ENCODE results near the gene ADARB2.

ADARB2 gene

DNA sequence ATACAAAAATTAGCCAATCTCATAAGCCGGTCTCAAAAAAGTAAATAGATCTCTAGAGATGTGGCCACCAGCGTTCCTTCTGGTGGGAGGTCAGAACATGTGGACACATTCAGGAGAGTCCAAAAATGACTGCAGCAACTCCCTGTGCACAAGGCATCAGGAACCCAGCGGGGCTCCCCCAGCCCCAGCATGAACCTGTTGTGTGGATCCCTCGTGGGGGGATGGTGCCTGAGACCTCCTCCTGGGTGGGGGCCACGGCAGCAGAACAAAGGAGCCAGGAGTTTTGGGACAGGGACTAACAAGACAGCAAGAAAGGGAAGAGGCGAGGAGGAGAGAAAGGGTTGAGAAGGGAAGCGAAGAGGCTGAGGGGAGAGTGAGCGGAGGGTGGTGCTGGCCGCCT lies 559.4 kb downstream of the ADARB2 start:
- Histone ChIP-seq H3K9me3 (no peaks in the 10 kb centered on the region), H3K4me3 (no peak overlapping the region), H3K4me1 (no peaks in the 10 kb centered on the region), H3K36me3 (replicated peaks) (no peaks in the 10 kb centered on the region), H3K27me3 (ENCODE audit: low read depth) (0 out of 2 replicates have a peak, but pooled peaks cover 3% of the 10 kb centered on the region)
- in situ Hi-C loops (cut with MboI; ENCODE audit: low sequenced_read_pairs) = no loop called here
- DNase-seq (ENCODE audit: low spot score in 2 of 2) = no peak

DNA sequence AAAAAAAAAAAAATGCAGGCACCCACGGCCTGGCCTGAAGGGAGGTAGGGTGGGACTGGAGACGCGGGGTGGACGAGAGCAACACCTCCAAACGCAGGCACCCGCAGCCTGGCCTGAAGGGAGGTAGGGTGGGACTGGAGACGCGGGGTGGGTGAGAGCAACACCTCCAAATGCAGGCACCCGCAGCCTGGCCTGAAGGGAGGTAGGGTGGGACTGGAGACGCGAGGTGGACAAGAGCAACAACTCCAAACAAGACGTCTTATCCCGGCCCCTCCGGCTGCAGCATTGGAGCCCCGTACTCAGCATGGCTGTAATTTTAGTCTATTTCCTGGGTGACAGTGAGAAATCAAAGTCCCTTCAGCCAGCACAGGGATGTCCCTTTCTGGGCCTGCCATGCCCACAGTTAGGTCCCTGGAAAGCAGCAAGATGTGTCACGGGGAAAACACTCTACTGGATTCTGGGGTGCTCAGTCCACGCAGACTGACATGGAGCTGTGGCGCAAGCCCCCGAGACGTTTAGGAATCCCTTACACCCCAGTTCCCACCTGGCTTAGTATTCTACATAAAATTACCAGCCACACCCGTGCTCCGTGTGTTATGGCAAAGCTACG lies 561.3 kb downstream of the ADARB2 start:
- no peak for DNase-seq (ENCODE audit: low spot score in 2 of 2)
- H3K27me3 ChIP-seq (ENCODE audit: low read depth) = no peaks in the 10 kb centered on the region
- no peaks in the 10 kb centered on the region for H3K9me3 ChIP-seq
- no peaks in the 10 kb centered on the region for H3K4me1 ChIP-seq
- no peak overlapping the region for H3K4me3 ChIP-seq
- in situ Hi-C loops (cut with MboI; ENCODE audit: low sequenced_read_pairs) = no loop called here
- H3K36me3 ChIP-seq (replicated peaks) = no peaks in the 10 kb centered on the region

DNA sequence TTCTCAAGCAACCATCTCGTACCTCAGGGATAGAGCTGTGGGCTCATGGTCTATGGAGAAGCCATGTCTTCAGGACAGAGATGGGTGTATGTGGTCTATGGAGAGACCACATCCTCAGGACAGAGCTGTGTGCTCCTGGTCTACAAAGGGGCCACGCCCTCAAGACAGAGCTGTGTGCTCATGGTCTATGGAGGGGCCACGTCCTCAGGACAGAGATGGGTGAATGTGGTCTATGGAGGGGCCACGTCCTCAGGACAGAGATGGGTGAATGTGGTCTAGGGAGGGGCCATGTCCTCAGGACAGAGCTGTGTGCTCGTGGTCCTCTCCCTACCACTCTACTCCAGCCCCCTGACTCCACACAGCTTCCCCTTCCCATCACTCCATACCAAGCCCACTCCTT lies 563.3 kb downstream of the ADARB2 start:
- in situ Hi-C loops (cut with MboI; ENCODE audit: low sequenced_read_pairs) = no loop called here
- Histone ChIP-seq H3K4me3 (no peak overlapping the region), H3K9me3 (no peaks in the 10 kb centered on the region), H3K36me3 (replicated peaks) (no peaks in the 10 kb centered on the region), H3K27me3 (ENCODE audit: low read depth) (no peaks in the 10 kb centered on the region), H3K4me1 (no peaks in the 10 kb centered on the region)
- DNase-seq (ENCODE audit: low spot score in 2 of 2) = no peak

DNA sequence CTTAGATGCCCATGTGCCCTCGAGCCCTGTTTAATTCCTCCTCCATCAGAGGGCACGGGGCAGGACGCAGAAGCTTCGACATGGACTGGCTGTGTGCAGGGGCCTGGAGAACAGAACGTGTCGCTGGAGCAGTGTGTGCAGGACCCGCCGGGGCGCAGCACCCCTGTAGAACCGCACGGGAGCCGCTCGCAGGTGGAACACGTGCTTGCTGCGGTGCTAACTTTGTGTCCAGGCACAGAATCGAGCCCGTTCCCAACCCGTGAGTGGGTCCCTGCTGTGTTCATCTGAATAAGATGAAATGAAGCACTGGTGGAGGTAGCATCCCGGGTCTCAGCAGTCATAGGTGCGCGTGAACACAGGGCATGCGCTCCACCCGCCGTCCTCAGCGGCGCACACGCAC lies 564.2 kb downstream of the ADARB2 start:
- Histone ChIP-seq H3K9me3 (no peaks in the 10 kb centered on the region), H3K4me1 (no peaks in the 10 kb centered on the region), H3K27me3 (ENCODE audit: low read depth) (0 out of 2 replicates have a peak, but pooled peaks cover 2% of the 10 kb centered on the region), H3K4me3 (no peak overlapping the region), H3K36me3 (replicated peaks) (no peaks in the 10 kb centered on the region)
- DNase-seq (ENCODE audit: low spot score in 2 of 2) = no peak
- in situ Hi-C loops (cut with MboI; ENCODE audit: low sequenced_read_pairs) = no loop called here

DNA sequence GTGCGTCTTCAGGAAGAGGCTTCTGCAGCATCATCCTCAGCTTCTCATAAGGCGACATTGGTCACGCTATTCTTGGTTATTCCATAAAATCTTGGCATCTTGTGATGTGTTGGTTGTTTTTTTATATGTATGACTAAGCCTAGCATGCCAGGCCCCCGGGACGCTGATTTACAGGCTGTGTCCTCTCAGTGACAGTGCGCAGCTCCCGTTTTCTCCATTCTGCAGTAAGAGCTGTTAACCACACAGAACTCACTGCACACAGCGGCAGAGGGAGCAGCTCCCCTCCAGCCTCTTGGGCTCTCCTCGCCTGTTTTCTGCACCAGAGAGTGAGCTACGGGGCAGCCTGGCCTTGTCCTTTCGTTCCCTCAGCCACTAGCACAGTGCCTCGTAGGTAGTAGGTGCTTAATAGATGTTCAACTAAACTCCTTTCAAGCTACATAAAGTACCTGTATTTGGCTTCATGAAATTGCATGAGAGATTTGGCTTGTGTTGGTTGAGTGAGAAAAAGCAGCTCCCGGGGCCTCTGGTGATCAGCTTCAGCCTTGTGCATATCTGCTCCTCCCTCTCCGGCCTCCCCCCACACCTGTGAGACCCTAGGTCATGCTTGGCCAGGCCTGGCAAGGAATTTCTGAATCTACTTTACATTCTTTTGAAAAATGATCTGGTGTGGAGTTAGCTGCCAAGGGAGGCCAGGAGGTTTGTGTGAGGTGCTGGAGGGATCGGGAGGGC lies 564.9 kb downstream of the ADARB2 start:
- in situ Hi-C loops (cut with MboI; ENCODE audit: low sequenced_read_pairs) = no loop called here
- no peak overlapping the region for H3K4me3 ChIP-seq
- no peak for DNase-seq (ENCODE audit: low spot score in 2 of 2)

DNA sequence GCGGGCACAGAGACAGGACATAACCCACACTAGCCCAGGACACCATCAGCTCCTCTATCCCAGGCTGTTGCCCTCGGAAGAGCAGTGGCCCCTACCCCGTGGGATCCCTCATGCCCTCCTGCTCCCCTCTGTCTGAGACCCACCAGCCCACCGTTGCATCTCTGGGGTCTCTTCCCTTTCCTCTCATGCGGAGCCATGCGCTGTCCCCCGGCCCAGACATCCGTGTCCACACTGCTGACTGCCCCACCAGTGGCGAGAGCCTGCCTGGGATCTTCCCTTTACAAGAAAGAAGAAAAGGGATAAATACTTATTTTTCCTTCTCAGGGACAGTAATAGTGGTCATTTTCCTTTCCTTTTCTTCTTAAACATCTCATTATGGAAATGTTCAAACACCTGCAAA lies 565.7 kb downstream of the ADARB2 start:
- Histone ChIP-seq H3K9me3 (no peaks in the 10 kb centered on the region), H3K4me3 (no peak overlapping the region), H3K4me1 (no peaks in the 10 kb centered on the region), H3K27me3 (ENCODE audit: low read depth) (0 out of 2 replicates have a peak, but pooled peaks cover 2% of the 10 kb centered on the region), H3K36me3 (replicated peaks) (no peaks in the 10 kb centered on the region)
- DNase-seq (ENCODE audit: low spot score in 2 of 2) = no peak
- in situ Hi-C loops (cut with MboI; ENCODE audit: low sequenced_read_pairs) = no loop called here

More for the DNA sequence above, 564.9 kb downstream of the ADARB2 start:
- Histone ChIP-seq H3K36me3 (replicated peaks) (no peaks in the 10 kb centered on the region), H3K9me3 (no peaks in the 10 kb centered on the region), H3K4me1 (no peaks in the 10 kb centered on the region), H3K27me3 (ENCODE audit: low read depth) (0 out of 2 replicates have a peak, but pooled peaks cover 2% of the 10 kb centered on the region)

DNA sequence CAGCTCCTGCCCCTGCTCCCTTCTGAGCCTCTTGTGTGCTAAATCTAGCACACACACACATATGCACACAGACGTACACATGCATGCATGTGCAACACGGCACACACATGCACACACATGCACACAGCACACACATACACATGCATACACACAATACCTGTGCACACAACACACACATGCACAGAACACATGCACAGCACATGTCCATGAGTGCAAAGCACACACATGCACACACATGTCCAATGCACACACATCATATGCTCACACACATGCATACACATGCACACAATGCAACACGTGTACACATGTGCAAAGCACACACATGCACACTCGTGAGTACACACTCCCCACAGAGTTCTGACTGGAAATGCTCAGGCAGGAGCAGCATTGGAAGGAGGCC lies 566.1 kb downstream of the ADARB2 start:
- in situ Hi-C loops (cut with MboI; ENCODE audit: low sequenced_read_pairs) = no loop called here
- H3K4me3 ChIP-seq = no peak overlapping the region
- DNase-seq (ENCODE audit: low spot score in 2 of 2) = no peak
- H3K27me3 ChIP-seq (ENCODE audit: low read depth) = 0 out of 2 replicates have a peak, but pooled peaks cover 2% of the 10 kb centered on the region
- no peaks in the 10 kb centered on the region for H3K36me3 ChIP-seq (replicated peaks)
- no peaks in the 10 kb centered on the region for H3K4me1 ChIP-seq
- H3K9me3 ChIP-seq = no peaks in the 10 kb centered on the region

DNA sequence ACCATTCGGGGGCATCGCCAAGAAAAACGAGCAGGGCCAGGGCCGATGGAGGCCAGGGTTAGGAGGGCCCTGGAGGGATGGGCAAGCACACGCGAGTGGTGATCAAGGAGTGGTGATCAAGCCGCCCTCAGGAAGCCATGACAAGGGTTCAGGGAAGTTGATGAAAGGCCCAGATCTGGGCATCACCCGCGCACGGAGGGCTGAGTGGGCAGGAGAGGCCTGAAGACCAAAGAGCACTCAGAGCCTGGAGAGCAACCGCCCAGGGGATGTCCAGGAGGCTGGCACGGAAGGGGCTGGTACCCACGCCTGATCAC lies 566.5 kb downstream of the ADARB2 start:
- no peaks in the 10 kb centered on the region for H3K9me3 ChIP-seq
- H3K4me3 ChIP-seq = no peak overlapping the region
- no peaks in the 10 kb centered on the region for H3K4me1 ChIP-seq
- in situ Hi-C loops (cut with MboI; ENCODE audit: low sequenced_read_pairs) = no loop called here
- no peaks in the 10 kb centered on the region for H3K36me3 ChIP-seq (replicated peaks)
- DNase-seq (ENCODE audit: low spot score in 2 of 2) = no peak
- 0 out of 2 replicates have a peak, but pooled peaks cover 2% of the 10 kb centered on the region for H3K27me3 ChIP-seq (ENCODE audit: low read depth)

DNA sequence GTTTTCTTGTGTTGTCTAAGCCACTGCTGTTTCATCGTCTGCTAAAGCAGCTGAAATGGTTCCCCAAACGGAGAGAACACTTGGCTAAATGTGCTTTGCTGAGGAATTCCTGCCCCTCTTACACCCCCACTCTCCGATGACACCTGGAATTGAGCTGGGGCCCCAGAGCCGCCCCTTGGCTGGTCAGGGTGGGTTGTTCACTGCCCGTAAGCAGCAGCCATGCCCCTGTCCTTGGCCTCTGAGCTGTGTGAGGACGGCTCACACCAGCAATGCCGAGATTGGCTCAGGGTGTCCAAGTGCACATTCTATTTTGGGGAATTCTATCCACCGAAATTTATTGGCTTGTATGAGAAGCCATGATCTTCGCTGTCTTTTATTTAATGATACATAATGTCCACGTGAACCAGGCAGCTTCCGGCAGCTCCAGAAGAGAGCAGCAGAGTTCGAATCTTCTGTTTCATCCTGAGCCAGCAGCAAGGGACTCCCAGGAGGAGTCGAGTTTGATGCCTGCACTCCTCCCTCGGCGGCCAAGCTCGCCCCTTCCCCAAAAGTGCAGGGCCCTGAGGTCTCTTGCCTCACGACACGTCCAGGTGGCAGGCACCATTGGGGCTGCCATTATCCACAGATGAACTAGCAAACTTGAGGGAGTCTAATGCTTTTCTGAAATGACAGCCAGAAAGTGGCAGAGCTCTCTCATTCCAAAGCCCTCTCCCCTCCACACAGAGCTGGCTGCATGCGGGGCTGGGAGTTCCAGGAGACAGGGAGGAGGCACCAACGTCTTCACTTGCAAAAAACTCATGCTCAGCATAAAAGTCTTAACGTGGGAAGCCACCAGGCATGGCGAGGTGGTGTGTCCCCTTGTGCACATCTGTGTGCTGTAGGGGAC lies 567.1 kb downstream of the ADARB2 start:
- H3K36me3 ChIP-seq (replicated peaks) = no peaks in the 10 kb centered on the region
- no peak overlapping the region for H3K4me3 ChIP-seq
- no peaks in the 10 kb centered on the region for H3K9me3 ChIP-seq
- 0 out of 2 replicates have a peak, but pooled peaks cover 2% of the 10 kb centered on the region for H3K27me3 ChIP-seq (ENCODE audit: low read depth)
- no peaks in the 10 kb centered on the region for H3K4me1 ChIP-seq
- in situ Hi-C loops (cut with MboI; ENCODE audit: low sequenced_read_pairs) = no loop called here
- DNase-seq (ENCODE audit: low spot score in 2 of 2) = no peak

DNA sequence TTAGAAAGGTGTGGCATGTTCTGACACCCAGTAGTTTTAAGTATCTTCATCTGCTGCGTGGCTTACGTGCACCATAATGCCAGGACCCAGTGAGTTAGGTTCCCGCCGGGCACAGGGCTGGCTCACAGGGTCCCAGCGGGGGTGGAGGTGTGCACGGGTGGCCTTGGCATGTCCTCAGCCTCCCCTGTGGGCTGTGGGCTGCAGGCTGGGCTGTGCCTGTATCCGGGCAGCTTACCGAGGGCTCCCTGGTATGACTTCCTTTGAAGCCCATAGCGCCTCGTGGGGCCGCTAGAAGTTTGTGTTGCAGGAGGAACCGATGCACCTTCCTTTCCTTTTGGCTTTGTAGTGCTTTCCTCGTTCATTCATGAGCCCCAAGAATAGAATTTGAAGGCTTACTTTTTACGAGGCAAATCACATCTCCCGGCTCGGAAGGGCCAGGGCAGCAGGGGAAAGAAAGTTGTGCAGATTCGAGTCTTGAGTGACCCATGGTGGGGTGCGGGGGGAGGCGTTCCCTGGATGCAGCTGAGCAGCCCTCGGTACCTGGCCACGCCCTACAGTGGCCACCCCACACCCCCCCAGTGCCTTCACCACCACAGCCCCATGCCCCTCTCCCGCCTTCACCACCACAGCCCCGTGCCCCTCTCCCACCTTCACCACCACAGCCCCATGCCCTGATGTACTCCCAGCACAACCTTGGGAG lies 568.0 kb downstream of the ADARB2 start:
- H3K36me3 ChIP-seq (replicated peaks) = no peaks in the 10 kb centered on the region
- no peaks in the 10 kb centered on the region for H3K4me1 ChIP-seq
- 0 out of 2 replicates have a peak, but pooled peaks cover 2% of the 10 kb centered on the region for H3K27me3 ChIP-seq (ENCODE audit: low read depth)
- no peak overlapping the region for H3K4me3 ChIP-seq
- DNase-seq (ENCODE audit: low spot score in 2 of 2) = no peak
- in situ Hi-C loops (cut with MboI; ENCODE audit: low sequenced_read_pairs) = no loop called here
- no peaks in the 10 kb centered on the region for H3K9me3 ChIP-seq

DNA sequence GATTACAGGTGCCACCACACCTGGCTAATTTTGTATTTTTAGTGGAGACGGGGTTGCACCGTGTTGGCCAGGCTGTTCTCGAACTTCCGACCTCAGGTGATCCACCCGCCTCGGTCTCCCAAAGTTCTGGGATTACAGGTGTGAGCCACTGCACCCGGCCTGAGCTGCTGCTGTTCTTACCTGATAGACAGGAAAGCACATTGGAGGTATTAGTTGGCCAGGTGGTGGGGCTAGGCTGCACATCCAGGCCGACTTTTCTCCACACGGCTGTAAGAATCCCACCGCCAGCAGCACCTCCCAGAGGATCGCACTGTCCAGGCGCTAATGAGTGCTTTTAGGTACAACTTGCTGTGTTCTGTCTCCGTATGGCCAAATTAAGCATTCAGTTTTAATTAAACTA lies 568.6 kb downstream of the ADARB2 start:
- no peaks in the 10 kb centered on the region for H3K4me1 ChIP-seq
- H3K4me3 ChIP-seq = no peak overlapping the region
- H3K9me3 ChIP-seq = no peaks in the 10 kb centered on the region
- no peaks in the 10 kb centered on the region for H3K36me3 ChIP-seq (replicated peaks)
- H3K27me3 ChIP-seq (ENCODE audit: low read depth) = 0 out of 2 replicates have a peak, but pooled peaks cover 2% of the 10 kb centered on the region
- no peak for DNase-seq (ENCODE audit: low spot score in 2 of 2)
- in situ Hi-C loops (cut with MboI; ENCODE audit: low sequenced_read_pairs) = no loop called here

DNA sequence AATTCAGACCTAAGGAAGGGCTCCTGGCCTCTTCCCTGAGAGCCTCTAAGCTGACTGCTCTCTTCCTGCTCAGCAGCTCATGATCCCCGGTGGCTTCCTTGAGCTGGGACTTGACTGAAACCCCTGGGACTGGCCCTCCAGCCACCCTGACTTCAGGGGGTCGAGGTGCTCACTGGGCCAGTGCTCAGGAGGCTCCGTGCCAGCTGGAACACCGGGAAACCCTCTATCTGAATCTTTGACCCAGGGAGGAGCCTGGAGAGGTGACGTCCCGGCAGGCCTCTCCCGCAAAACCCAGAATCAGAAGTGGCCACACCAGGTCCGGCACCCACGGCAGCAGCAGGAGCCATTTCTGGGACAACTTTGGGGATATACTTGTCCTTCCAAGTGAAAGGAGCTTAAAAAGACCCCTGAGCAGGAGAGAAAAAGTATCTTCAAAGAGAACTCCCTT lies 570.5 kb downstream of the ADARB2 start:
- Histone ChIP-seq H3K9me3 (no peaks in the 10 kb centered on the region), H3K27me3 (ENCODE audit: low read depth) (0 out of 2 replicates have a peak, but pooled peaks cover 2% of the 10 kb centered on the region), H3K36me3 (replicated peaks) (no peaks in the 10 kb centered on the region), H3K4me3 (no peak overlapping the region), H3K4me1 (no peaks in the 10 kb centered on the region)
- in situ Hi-C loops (cut with MboI; ENCODE audit: low sequenced_read_pairs) = no loop called here
- DNase-seq (ENCODE audit: low spot score in 2 of 2) = no peak

DNA sequence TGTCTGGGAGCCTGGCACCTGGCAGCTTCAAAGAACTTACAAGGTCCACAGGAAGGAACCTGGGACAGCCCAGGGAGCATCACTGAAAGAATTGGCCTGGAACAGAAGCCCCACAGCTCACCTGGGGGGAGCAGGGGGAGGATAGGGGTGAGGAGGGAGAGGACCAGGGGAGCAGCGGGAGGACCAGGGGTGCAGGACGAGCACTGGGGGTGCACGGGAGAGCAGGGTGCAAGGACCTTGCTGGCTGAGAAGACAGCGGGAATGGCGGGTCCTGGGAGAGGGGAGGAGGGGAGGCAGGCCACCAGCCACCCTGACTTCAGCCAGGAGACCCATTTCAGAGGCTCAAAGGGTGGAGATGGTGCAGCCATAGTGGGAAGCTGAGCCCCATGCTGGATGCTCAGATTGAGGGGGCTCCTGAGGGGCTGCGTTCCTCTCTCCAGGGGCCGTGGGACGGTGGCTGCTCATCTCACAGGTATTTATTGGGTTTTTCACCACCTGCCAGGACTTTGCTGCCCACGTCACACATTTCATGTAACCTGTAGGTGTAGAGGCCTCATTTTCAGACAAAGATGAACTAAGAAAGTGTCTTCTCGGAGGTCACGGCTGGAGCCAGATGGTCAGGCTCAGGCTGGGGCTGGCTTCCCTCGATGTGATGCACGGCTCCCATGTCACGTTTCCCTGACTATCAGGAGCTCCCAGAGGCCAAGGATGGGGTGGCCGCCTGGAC lies 571.1 kb downstream of the ADARB2 start:
- Histone ChIP-seq H3K4me3 (no peak overlapping the region), H3K9me3 (no peaks in the 10 kb centered on the region), H3K27me3 (ENCODE audit: low read depth) (0 out of 2 replicates have a peak, but pooled peaks cover 2% of the 10 kb centered on the region), H3K4me1 (no peaks in the 10 kb centered on the region), H3K36me3 (replicated peaks) (no peaks in the 10 kb centered on the region)
- no peak for DNase-seq (ENCODE audit: low spot score in 2 of 2)
- in situ Hi-C loops (cut with MboI; ENCODE audit: low sequenced_read_pairs) = no loop called here

Data from HAP-1 (cell line).